Muscle of back (tissue), 11 donors: Measurements from ENCODE around the gene ATP6V1C2. TPM values are rescaled to one million over a fixed set of nuclear protein-coding genes. Genes with fewer than 3 reads are reported as not detected.
A peak's percentile ranks its signal among the peaks of the same experiment; 100 is the strongest.
"Not testable (repeated sequence)": the region's sequence is repeated elsewhere in the genome, so short reads cannot be mapped to it uniquely, and the experiment has no call there.

Experiments used
- DNase-seq, 3 donors: peaks; one replicate each; pipeline versions ENCODE4 v3.0.0 to v3.0.0-alpha.2; 2013
- polyA plus RNA-seq, 10 donors: library from polyadenylated mRNA; unstranded; fragments of 120-200 nt; gene quantifications; one replicate each; pipeline ENCODE4 v1.2.1, GENCODE V29; 2013; ENCODE audit not compliant: insufficient read length in 10 of 10

The ATP6V1C2 gene
- polyA plus RNA-seq, 10 donors: 1.1 to 5.7 (median 2.8) TPM

- peak; percentile 97 to 98 (median 97) for DNase-seq
These were observed 91.1 kb downstream of the ATP6V1C2 start, which contains the start of gene PDIA6 for GRCh38 chr2:10812362-10813162. PDIA6 (minus strand) TSS chr2:10812785; CDS start chr2:10812696, 89 bp downstream.

GRCh38 chr2:10813163-10814138, 92.0 kb downstream of the ATP6V1C2 start:
- not testable (repeated sequence) for DNase-seq

GRCh38 chr2:10814142-10814541, 92.7 kb downstream of the ATP6V1C2 start:
- no peak for DNase-seq

GRCh38 chr2:10814571-10815331, 93.3 kb downstream of the ATP6V1C2 start:
- peak in 1 of 3 donors; percentile 72 for DNase-seq

- DNase-seq: no peak
These were observed 96.0 kb downstream of the ATP6V1C2 start for GRCh38 chr2:10817413-10817812.

GRCh38 chr2:10818305-10818704, 96.9 kb downstream of the ATP6V1C2 start:
- DNase-seq: not testable (repeated sequence)

GRCh38 chr2:10818984-10819383, 97.6 kb downstream of the ATP6V1C2 start:
- DNase-seq: no peak

GRCh38 chr2:10819714-10820314, 98.4 kb downstream of the ATP6V1C2 start:
- DNase-seq: no peak

GRCh38 chr2:10820562-10820961, 99.1 kb downstream of the ATP6V1C2 start:
- no peak for DNase-seq

- DNase-seq: no peak
These were observed 99.7 kb downstream of the ATP6V1C2 start for GRCh38 chr2:10820978-10821695.

GRCh38 chr2:10824191-10824590, 102.8 kb downstream of the ATP6V1C2 start:
- no peak for DNase-seq

GRCh38 chr2:10826026-10826425, 104.6 kb downstream of the ATP6V1C2 start:
- no peak for DNase-seq

- DNase-seq: no peak
These were observed 105.2 kb downstream of the ATP6V1C2 start for GRCh38 chr2:10826625-10827024.

- DNase-seq: no peak
These were observed 106.9 kb downstream of the ATP6V1C2 start for GRCh38 chr2:10828346-10828745.

- DNase-seq: no peak
These were observed 107.9 kb downstream of the ATP6V1C2 start for GRCh38 chr2:10829299-10829698.

GRCh38 chr2:10830203-10830602, 108.8 kb downstream of the ATP6V1C2 start:
- DNase-seq: no peak

- no peak for DNase-seq
These were observed 109.4 kb downstream of the ATP6V1C2 start for GRCh38 chr2:10830641-10831399.

- DNase-seq: no peak
These were observed 110.1 kb downstream of the ATP6V1C2 start for GRCh38 chr2:10831400-10831985.

GRCh38 chr2:10832203-10832936, 110.9 kb downstream of the ATP6V1C2 start:
- peak; percentile 58 to 88 (median 84) for DNase-seq
